SH-SY5Y (cell line): Measurements from ENCODE around the gene AP1S2.

Experiments used
- GATA2 ChIP-seq: IDR thresholded peaks from 2 replicates; pipeline ENCODE4 v1.6.1; 2011; ENCODE audit warnings: mild to moderate bottlenecking, low read depth, low read length
- GATA3 ChIP-seq: IDR thresholded peaks from 2 replicates; pipeline ENCODE4 v1.6.1; 2011; ENCODE audit warnings: low read depth, mild to moderate bottlenecking, low read length, moderate library complexity

DNA sequence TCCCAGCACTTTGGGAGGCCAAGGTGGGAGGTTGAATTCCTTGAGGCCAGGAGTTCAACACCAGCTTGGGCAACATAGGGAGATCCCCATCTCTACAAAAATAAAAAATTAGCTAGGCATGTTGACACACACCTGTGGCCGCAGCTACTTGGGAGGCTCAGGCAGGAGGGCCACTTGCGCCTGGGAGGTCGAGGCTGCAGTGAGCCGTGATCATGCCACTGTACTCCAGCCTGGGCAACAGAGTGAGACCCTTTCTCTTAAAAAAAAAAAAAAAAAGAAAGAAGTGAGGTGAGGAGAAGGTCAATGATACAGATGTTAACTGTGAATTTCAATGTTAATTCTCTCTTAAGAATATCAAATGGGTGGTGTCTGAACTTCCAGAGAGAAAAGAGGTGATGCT, 15.1 kb upstream of the AP1S2 start:
- TF ChIP-seq GATA2 (no peak), GATA3 (no peak)
